ENCODE results near the gene KRT16.
"Not testable (repeated sequence)": the region's sequence is repeated elsewhere in the genome, so short reads cannot be mapped to it uniquely, and the experiment has no call there.

The KRT16 gene

GRCh38 chr17:41615454-41615853, 2.9 kb upstream of the KRT16 start:
- DNase-seq (ENCODE audit: low read depth) = no peak

- not testable (repeated sequence) for DNase-seq (ENCODE audit: low read depth)
Observed at GRCh38 chr17:41614767-41615166, 2.2 kb upstream of the KRT16 start.

GRCh38 chr17:41614098-41614497, 1.5 kb upstream of the KRT16 start:
- no peak for DNase-seq (ENCODE audit: low read depth)

GRCh38 chr17:41613277-41614082, 913 bp upstream of the KRT16 start:
- no peak for DNase-seq (ENCODE audit: low read depth)

GRCh38 chr17:41610965-41611640, 1.5 kb downstream of the KRT16 start:
- DNase-seq (ENCODE audit: low read depth) = no peak

- not testable (repeated sequence) for DNase-seq (ENCODE audit: low read depth)
Observed at GRCh38 chr17:41610061-41610517, 2.5 kb downstream of the KRT16 start.

GRCh38 chr17:41606930-41607329, 5.6 kb downstream of the KRT16 start:
- not testable (repeated sequence) for DNase-seq (ENCODE audit: low read depth)

- no peak for DNase-seq (ENCODE audit: low read depth)
Observed at GRCh38 chr17:41602524-41602923, 10.0 kb downstream of the KRT16 start.

- no peak for DNase-seq (ENCODE audit: low read depth)
Observed at GRCh38 chr17:41600318-41600717, 12.2 kb downstream of the KRT16 start.

- no peak for DNase-seq (ENCODE audit: low read depth)
Observed at GRCh38 chr17:41599680-41600079, 12.9 kb downstream of the KRT16 start.

GRCh38 chr17:41595585-41595984, 17.0 kb downstream of the KRT16 start:
- no peak for DNase-seq (ENCODE audit: low read depth)

GRCh38 chr17:41594363-41594915, 18.1 kb downstream of the KRT16 start:
- DNase-seq (ENCODE audit: low read depth) = no peak

- DNase-seq (ENCODE audit: low read depth) = no peak
Observed at GRCh38 chr17:41593306-41593981, 19.1 kb downstream of the KRT16 start.

GRCh38 chr17:41592601-41593305, 19.8 kb downstream of the KRT16 start:
- no peak for DNase-seq (ENCODE audit: low read depth)

GRCh38 chr17:41589301-41589700, 23.3 kb downstream of the KRT16 start:
- no peak for DNase-seq (ENCODE audit: low read depth)

GRCh38 chr17:41588126-41588810, 24.3 kb downstream of the KRT16 start:
- no peak for DNase-seq (ENCODE audit: low read depth)

- DNase-seq (ENCODE audit: low read depth) = no peak
Observed at GRCh38 chr17:41586863-41587495, 25.6 kb downstream of the KRT16 start, which contains the start of gene KRT14. KRT14 (minus strand) TSS chr17:41586895; CDS start chr17:41586834, 61 bp downstream.

GRCh38 chr17:41585301-41586056, 27.1 kb downstream of the KRT16 start:
- DNase-seq (ENCODE audit: low read depth) = no peak

GRCh38 chr17:41584331-41584927, 28.1 kb downstream of the KRT16 start:
- DNase-seq (ENCODE audit: low read depth) = not testable (repeated sequence)

Data from stimulated activated CD8-positive, alpha-beta memory T cell treated with anti-CD3 and anti-CD28 coated beads, Interleukin-4, amount 100 ng/mL, for 24 hours (primary cell).